Measurements from ENCODE around the gene SAFB. TPM values are rescaled to one million over a fixed set of nuclear protein-coding genes. Genes with fewer than 3 reads are reported as not detected.

The SAFB gene
- total RNA-seq, 1 experiment from 2014 or later = 143 TPM

DNA sequence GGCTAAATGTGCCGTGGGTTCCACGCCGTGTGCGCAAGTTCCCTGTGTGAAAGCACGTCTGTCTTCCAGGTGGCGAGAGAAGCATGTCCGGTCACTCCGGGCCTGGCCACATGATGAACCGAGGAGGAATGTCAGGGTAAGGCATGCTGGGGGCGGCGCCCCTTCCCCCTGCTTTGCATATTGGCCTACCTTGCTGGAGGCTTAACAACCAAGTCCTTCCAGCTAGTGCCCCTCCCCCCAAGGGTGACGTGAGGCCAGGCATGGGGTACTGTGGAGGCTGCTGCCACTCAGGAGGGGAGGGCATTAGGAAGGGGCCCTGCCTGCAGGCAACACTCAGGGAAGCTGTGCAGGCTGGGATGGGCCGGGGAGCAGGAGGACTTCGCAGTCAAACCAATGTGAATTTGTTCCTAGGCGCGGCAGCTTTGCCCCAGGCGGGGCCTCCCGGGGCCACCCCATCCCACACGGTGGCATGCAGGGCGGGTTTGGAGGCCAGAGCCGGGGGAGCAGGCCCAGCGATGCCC is 44.9 kb downstream of the SAFB start:
- Histone ChIP-seq H3K9me3 (ENCODE audit: control insufficient read depth in 1 of 2, insufficient read depth in 1 of 2, low read depth in 1 of 2, low read length in 2 of 2) (no peaks in the 10 kb centered on the region), H3K4me1 (ENCODE audit: control insufficient read depth in 1 of 2, insufficient read depth in 2 of 2, low read length in 2 of 2) (no peaks in the 10 kb centered on the region; a peak in 2 of 4 replicates), H3K4me3 (replicated peaks in 1 of 2; ENCODE audit: low read depth in 1 of 2, low read length in 2 of 2) (no peak overlapping the region), H3K27me3 (ENCODE audit: insufficient read depth, low read length) (no peaks in the 10 kb centered on the region), H3K27ac (ENCODE audit: low read depth, low read length) (no peak overlapping the region), H4K20me1 (ENCODE audit: insufficient read depth) (no peaks in the 10 kb centered on the region), H3K79me2 (ENCODE audit: insufficient read depth, low read length) (peaks cover 10% of the 10 kb centered on the region; the same call in 1 of the 2 replicates), H2AFZ (ENCODE audit: low read depth, low read length, poor library complexity, severe bottlenecking) (no peak overlapping the region), H3K9me2 (ENCODE audit: insufficient read depth) (no peaks in the 10 kb centered on the region), H3K4me2 (ENCODE audit: low read length) (no peak overlapping the region), H3K36me3 (ENCODE audit: control insufficient read depth in 1 of 2, insufficient read depth in 2 of 2, low read length in 2 of 2) (peaks cover 38 to 59% of the 10 kb centered on the region in 2 experiments; a peak in 3 of 4 replicates), H3K9ac (ENCODE audit: low read length) (no peak overlapping the region)
- intact Hi-C loops (cut with micrococcal nuclease) = no loop called here
- ATAC-seq = peak; percentile 19; the same call in 1 of the 2 replicates
- RAD21 ChIA-PET (ENCODE audit: low non-redundant PET in 1 of 2, low total read pairs in 2 of 2, uncharacterized antibody in 2 of 2, unreplicated experiment in 2 of 2) = no interaction called here
- TF ChIP-seq YY1 (IDR thresholded peaks at IDR 0.05; ENCODE audit: extremely low read depth, insufficient replicate concordance, low read depth, low read length) = no peak
- no peak for TF ChIP-seq ELF1 (IDR thresholded peaks at IDR 0.05; ENCODE audit: borderline replicate concordance, low read depth)
- no peak for TF ChIP-seq EZH2 (IDR thresholded peaks at IDR 0.05)
- TF ChIP-seq, protein P1, sequence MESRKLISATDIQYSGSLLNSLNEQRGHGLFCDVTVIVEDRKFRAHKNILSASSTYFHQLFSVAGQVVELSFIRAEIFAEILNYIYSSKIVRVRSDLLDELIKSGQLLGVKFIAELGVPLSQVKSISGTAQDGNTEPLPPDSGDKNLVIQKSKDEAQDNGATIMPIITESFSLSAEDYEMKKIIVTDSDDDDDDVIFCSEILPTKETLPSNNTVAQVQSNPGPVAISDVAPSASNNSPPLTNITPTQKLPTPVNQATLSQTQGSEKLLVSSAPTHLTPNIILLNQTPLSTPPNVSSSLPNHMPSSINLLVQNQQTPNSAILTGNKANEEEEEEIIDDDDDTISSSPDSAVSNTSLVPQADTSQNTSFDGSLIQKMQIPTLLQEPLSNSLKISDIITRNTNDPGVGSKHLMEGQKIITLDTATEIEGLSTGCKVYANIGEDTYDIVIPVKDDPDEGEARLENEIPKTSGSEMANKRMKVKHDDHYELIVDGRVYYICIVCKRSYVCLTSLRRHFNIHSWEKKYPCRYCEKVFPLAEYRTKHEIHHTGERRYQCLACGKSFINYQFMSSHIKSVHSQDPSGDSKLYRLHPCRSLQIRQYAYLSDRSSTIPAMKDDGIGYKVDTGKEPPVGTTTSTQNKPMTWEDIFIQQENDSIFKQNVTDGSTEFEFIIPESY (IDR thresholded peaks at IDR 0.05; ENCODE audit: extremely low read depth, insufficient replicate concordance, low read length) = no peak
- no peak for TF ChIP-seq MAX (IDR thresholded peaks at IDR 0.05)
- no peak for TF ChIP-seq SP1 (IDR thresholded peaks at IDR 0.05; ENCODE audit: low read depth)
- no peak for TF ChIP-seq JUND (IDR thresholded peaks at IDR 0.05)
- no peak for TF ChIP-seq FOSL1 (IDR thresholded peaks at IDR 0.05; ENCODE audit: low read depth)
- TF ChIP-seq SIN3A (IDR thresholded peaks at IDR 0.05; ENCODE audit: low read depth) = no peak
- no peak for TF ChIP-seq CBX3 (IDR thresholded peaks at IDR 0.05; ENCODE audit: low read depth)
- no peak for TF ChIP-seq ZFX (IDR thresholded peaks at IDR 0.05)
- no peak for TF ChIP-seq CEBPB (IDR thresholded peaks at IDR 0.05; ENCODE audit: low read depth)
- TF ChIP-seq SRF (IDR thresholded peaks at IDR 0.05; ENCODE audit: low read depth) = no peak
- TF ChIP-seq TCF7L2 (IDR thresholded peaks at IDR 0.05; ENCODE audit: borderline replicate concordance, extremely low read depth, insufficient read depth, insufficient read length) = no peak
- TF ChIP-seq POLR2A (IDR thresholded peaks at IDR 0.05; ENCODE audit: borderline replicate concordance, extremely low read depth, insufficient read depth, insufficient read length) = no peak
- TF ChIP-seq EZH2phosphoT487 (IDR thresholded peaks at IDR 0.05; ENCODE audit: borderline replicate concordance) = no peak
- TF ChIP-seq, protein P2, sequence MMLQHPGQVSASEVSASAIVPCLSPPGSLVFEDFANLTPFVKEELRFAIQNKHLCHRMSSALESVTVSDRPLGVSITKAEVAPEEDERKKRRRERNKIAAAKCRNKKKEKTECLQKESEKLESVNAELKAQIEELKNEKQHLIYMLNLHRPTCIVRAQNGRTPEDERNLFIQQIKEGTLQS (IDR thresholded peaks at IDR 0.05) = no peak
- no peak for TF ChIP-seq POLR2AphosphoS5 (IDR thresholded peaks at IDR 0.05; ENCODE audit: low read depth, low read length)
- TF ChIP-seq CTCF (IDR thresholded peaks at IDR 0.05 in 2 of 3, conservative IDR thresholded peaks at IDR 0.05 in 1 of 3; ENCODE audit: borderline replicate concordance in 1 of 3, insufficient read depth in 1 of 3, low read depth in 2 of 3, low read length in 2 of 3) = no peak
- POLR2A ChIA-PET = no interaction called here
- CTCF ChIA-PET = no interaction called here
- no TSS peak for BruUV-seq (replicated peaks)
- no peak for DNase-seq (ENCODE audit: low read depth, low spot score)
